ENCODE results near the gene RBM14.

DNA sequence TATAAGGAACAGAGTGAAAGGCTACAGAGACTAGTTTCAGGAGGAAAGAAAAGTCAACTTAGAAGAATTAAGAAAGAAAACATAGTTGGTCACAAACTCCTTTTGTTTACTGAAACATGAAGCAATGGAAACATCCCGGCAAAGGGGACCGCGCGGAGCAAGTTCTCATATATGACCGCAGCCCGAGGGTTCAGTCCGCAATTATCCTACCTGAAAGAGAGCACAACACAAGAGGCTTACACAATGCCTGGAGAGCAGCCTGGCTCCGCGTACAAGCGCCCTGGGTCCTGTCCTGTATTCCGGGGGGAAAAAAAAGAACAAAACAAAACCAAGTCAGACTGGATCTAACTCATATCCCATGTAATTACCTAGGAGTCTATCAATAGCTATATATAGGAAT, 48.9 kb downstream of the RBM14 start:
- TF ChIP-seq, protein P1, sequence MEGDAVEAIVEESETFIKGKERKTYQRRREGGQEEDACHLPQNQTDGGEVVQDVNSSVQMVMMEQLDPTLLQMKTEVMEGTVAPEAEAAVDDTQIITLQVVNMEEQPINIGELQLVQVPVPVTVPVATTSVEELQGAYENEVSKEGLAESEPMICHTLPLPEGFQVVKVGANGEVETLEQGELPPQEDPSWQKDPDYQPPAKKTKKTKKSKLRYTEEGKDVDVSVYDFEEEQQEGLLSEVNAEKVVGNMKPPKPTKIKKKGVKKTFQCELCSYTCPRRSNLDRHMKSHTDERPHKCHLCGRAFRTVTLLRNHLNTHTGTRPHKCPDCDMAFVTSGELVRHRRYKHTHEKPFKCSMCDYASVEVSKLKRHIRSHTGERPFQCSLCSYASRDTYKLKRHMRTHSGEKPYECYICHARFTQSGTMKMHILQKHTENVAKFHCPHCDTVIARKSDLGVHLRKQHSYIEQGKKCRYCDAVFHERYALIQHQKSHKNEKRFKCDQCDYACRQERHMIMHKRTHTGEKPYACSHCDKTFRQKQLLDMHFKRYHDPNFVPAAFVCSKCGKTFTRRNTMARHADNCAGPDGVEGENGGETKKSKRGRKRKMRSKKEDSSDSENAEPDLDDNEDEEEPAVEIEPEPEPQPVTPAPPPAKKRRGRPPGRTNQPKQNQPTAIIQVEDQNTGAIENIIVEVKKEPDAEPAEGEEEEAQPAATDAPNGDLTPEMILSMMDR (IDR thresholded peaks at IDR 0.05): no peak
- TF ChIP-seq POLR2A (IDR thresholded peaks at IDR 0.05): no peak

Measured in body of pancreas (tissue), 4 donors.